Gastroesophageal sphincter (tissue), 3 donors: ENCODE data around the gene VPS11.

Source experiments
- EP300 ChIP-seq: sonication (generic); formaldehyde crosslinking; IDR thresholded peaks from one replicate; pipeline ENCODE4 v1.6.1; 2017; ENCODE audit warnings: antibody characterized with exemption, mild to moderate bottlenecking
- POLR2A ChIP-seq, 2 donors: fragments of 450-650 bp; IDR thresholded peaks; one replicate each; pipeline ENCODE4 v1.6.1; 2017; ENCODE audit warnings: antibody characterized with exemption in 2 of 2, mild to moderate bottlenecking in 2 of 2, moderate library complexity in 1 of 2
- POLR2AphosphoS5 ChIP-seq: sonication (generic); formaldehyde crosslinking; IDR thresholded peaks from one replicate; pipeline ENCODE4 v1.6.1; 2017; ENCODE audit warnings: antibody characterized with exemption
- TF ChIP-seq, protein P1 (sequence below), 4 experiments: fragments of 200-600 bp in 2 of 4; fragments of 450-650 bp in 2 of 4; sonication (generic) in 1 of 4; IDR thresholded peaks; one replicate each; pipeline ENCODE4 v1.5.1; 2017 to 2019; ENCODE audit warnings: antibody characterized with exemption in 4 of 4, mild to moderate bottlenecking in 2 of 4, moderate library complexity in 2 of 4

GRCh38 chr11:119092880-119093842, 25.5 kb downstream of the VPS11 start:
- TF ChIP-seq POLR2A (IDR thresholded peaks at IDR 0.05), result no peak
- TF ChIP-seq, protein P1, sequence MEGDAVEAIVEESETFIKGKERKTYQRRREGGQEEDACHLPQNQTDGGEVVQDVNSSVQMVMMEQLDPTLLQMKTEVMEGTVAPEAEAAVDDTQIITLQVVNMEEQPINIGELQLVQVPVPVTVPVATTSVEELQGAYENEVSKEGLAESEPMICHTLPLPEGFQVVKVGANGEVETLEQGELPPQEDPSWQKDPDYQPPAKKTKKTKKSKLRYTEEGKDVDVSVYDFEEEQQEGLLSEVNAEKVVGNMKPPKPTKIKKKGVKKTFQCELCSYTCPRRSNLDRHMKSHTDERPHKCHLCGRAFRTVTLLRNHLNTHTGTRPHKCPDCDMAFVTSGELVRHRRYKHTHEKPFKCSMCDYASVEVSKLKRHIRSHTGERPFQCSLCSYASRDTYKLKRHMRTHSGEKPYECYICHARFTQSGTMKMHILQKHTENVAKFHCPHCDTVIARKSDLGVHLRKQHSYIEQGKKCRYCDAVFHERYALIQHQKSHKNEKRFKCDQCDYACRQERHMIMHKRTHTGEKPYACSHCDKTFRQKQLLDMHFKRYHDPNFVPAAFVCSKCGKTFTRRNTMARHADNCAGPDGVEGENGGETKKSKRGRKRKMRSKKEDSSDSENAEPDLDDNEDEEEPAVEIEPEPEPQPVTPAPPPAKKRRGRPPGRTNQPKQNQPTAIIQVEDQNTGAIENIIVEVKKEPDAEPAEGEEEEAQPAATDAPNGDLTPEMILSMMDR (IDR thresholded peaks at IDR 0.05), result no peak
- TF ChIP-seq POLR2AphosphoS5, result no peak
- TF ChIP-seq EP300, result no peak
